BLaER1 (cell line): ENCODE measurements around the gene CPLX1.

Experiments
- H3K27ac ChIP-seq: shearing (Covaris generic); formaldehyde crosslinking; 2 replicates; pipeline ENCODE4 v1.8.1; 2022
- H3K27me3 ChIP-seq: shearing (Covaris generic); formaldehyde crosslinking; 2 replicates; pipeline ENCODE4 v1.8.1; 2022
- H3K36me3 ChIP-seq: shearing (Covaris generic); formaldehyde crosslinking; 2 replicates; pipeline ENCODE4 v1.8.1; 2022
- H3K4me1 ChIP-seq: shearing (Covaris generic); formaldehyde crosslinking; 2 replicates; pipeline ENCODE4 v1.8.1; 2022
- H3K4me2 ChIP-seq: shearing (Covaris generic); formaldehyde crosslinking; 2 replicates; pipeline ENCODE4 v1.8.1; 2022
- H3K4me3 ChIP-seq: shearing (Covaris generic); formaldehyde crosslinking; 2 replicates; pipeline ENCODE4 v1.8.1; 2022
- H3K9ac ChIP-seq: shearing (Covaris generic); formaldehyde crosslinking; 2 replicates; pipeline ENCODE4 v1.8.1; 2022
- H3K9me3 ChIP-seq: shearing (Covaris generic); formaldehyde crosslinking; 2 replicates; pipeline ENCODE4 v1.8.1; 2022
- H4K20me1 ChIP-seq: shearing (Covaris generic); formaldehyde crosslinking; 2 replicates; pipeline ENCODE4 v1.8.1; 2022
- Cebpa-rat ChIP-seq: shearing (Covaris generic); IDR thresholded peaks from 2 replicates; pipeline ENCODE4 v1.8.1; 2022

The CPLX1 gene

GRCh38 chr4:848307-848691 lies 22.4 kb upstream of the CPLX1 start:
- peaks cover 8% of the 10 kb centered on the region; the same call in 1 of the 2 replicates for H4K20me1 ChIP-seq
- H3K36me3 ChIP-seq = peaks cover 84% of the 10 kb centered on the region
- H3K9ac ChIP-seq = no peak overlapping the region
- H3K4me1 ChIP-seq = peaks cover 5% of the 10 kb centered on the region; the same call in 1 of the 2 replicates
- TF ChIP-seq Cebpa-rat = no peak
- no peak overlapping the region for H3K4me2 ChIP-seq
- no peak overlapping the region for H3K27ac ChIP-seq
- no peak overlapping the region for H3K4me3 ChIP-seq
- no peaks in the 10 kb centered on the region for H3K27me3 ChIP-seq
- peaks cover 41% of the 10 kb centered on the region for H3K9me3 ChIP-seq

- Histone ChIP-seq H3K4me1 (peaks cover 6% of the 10 kb centered on the region; the same call in 1 of the 2 replicates), H3K27ac (no peak overlapping the region), H3K4me2 (no peak overlapping the region), H3K4me3 (no peak overlapping the region), H3K9me3 (peaks cover 61% of the 10 kb centered on the region), H3K27me3 (no peaks in the 10 kb centered on the region), H3K9ac (no peak overlapping the region), H4K20me1 (no peaks in the 10 kb centered on the region), H3K36me3 (peaks cover 74% of the 10 kb centered on the region)
- TF ChIP-seq Cebpa-rat = no peak
Observed at GRCh38 chr4:845836-846251, 19.9 kb upstream of the CPLX1 start.

GRCh38 chr4:845233-845835 lies 19.4 kb upstream of the CPLX1 start:
- Histone ChIP-seq H3K27ac (no peak overlapping the region), H4K20me1 (no peaks in the 10 kb centered on the region), H3K27me3 (no peaks in the 10 kb centered on the region), H3K4me1 (peaks cover 6% of the 10 kb centered on the region; the same call in 1 of the 2 replicates), H3K4me2 (no peak overlapping the region), H3K36me3 (peaks cover 70% of the 10 kb centered on the region), H3K9me3 (peaks cover 61% of the 10 kb centered on the region), H3K4me3 (no peak overlapping the region), H3K9ac (no peak overlapping the region)
- TF ChIP-seq Cebpa-rat = no peak

- Histone ChIP-seq H3K9ac (no peak overlapping the region), H3K4me2 (no peak overlapping the region), H3K27ac (no peak overlapping the region), H3K4me1 (peaks cover 6% of the 10 kb centered on the region; the same call in 1 of the 2 replicates), H3K4me3 (no peak overlapping the region), H3K36me3 (peaks cover 65% of the 10 kb centered on the region), H4K20me1 (no peaks in the 10 kb centered on the region), H3K27me3 (no peaks in the 10 kb centered on the region), H3K9me3 (peaks cover 61% of the 10 kb centered on the region)
- TF ChIP-seq Cebpa-rat = no peak
Observed at GRCh38 chr4:844752-845232, 18.9 kb upstream of the CPLX1 start.

- H3K27me3 ChIP-seq = no peaks in the 10 kb centered on the region
- no peak overlapping the region for H3K4me3 ChIP-seq
- H3K9ac ChIP-seq = no peak overlapping the region
- H3K4me2 ChIP-seq = no peak overlapping the region
- H4K20me1 ChIP-seq = no peaks in the 10 kb centered on the region
- peaks cover 14% of the 10 kb centered on the region for H3K4me1 ChIP-seq
- H3K27ac ChIP-seq = no peak overlapping the region
- peaks cover 31% of the 10 kb centered on the region for H3K36me3 ChIP-seq
- H3K9me3 ChIP-seq = peaks cover 64% of the 10 kb centered on the region
- TF ChIP-seq Cebpa-rat = no peak
Observed at GRCh38 chr4:839675-840443, 13.9 kb upstream of the CPLX1 start.

- no peak overlapping the region for H3K4me2 ChIP-seq
- H3K36me3 ChIP-seq = peaks cover 14% of the 10 kb centered on the region
- H3K27me3 ChIP-seq = no peaks in the 10 kb centered on the region
- no peak overlapping the region for H3K27ac ChIP-seq
- peaks cover 29% of the 10 kb centered on the region for H3K4me1 ChIP-seq
- no peak overlapping the region for H3K4me3 ChIP-seq
- H3K9ac ChIP-seq = no peak overlapping the region
- peaks cover 46% of the 10 kb centered on the region for H3K9me3 ChIP-seq
- TF ChIP-seq Cebpa-rat = no peak
- no peaks in the 10 kb centered on the region for H4K20me1 ChIP-seq
Observed at GRCh38 chr4:837772-838171, 11.8 kb upstream of the CPLX1 start.

- Histone ChIP-seq H3K4me3 (no peak overlapping the region), H3K4me1 (peaks cover 36% of the 10 kb centered on the region), H3K36me3 (0 out of 2 replicates have a peak, but pooled peaks cover 5% of the 10 kb centered on the region), H3K9ac (no peak overlapping the region), H3K4me2 (no peak overlapping the region), H4K20me1 (no peaks in the 10 kb centered on the region), H3K27me3 (no peaks in the 10 kb centered on the region), H3K27ac (no peak overlapping the region), H3K9me3 (peaks cover 41% of the 10 kb centered on the region)
- TF ChIP-seq Cebpa-rat = no peak
Observed at GRCh38 chr4:836750-837301, 10.9 kb upstream of the CPLX1 start.

- no peak for TF ChIP-seq Cebpa-rat
- Histone ChIP-seq H3K4me3 (no peak overlapping the region), H3K36me3 (0 out of 2 replicates have a peak, but pooled peaks cover 5% of the 10 kb centered on the region)
Observed at GRCh38 chr4:836003-836511, 10.1 kb upstream of the CPLX1 start.

GRCh38 chr4:835148-836002 lies 9.4 kb upstream of the CPLX1 start:
- Histone ChIP-seq H3K4me1 (peaks cover 50% of the 10 kb centered on the region), H3K4me2 (peak overlapping the region; percentile 56), H3K36me3 (0 out of 2 replicates have a peak, but pooled peaks cover 5% of the 10 kb centered on the region), H3K27ac (peak overlapping the region; percentile 26; the same call in 1 of the 2 replicates), H3K4me3 (no peak overlapping the region), H3K9ac (no peak overlapping the region), H4K20me1 (no peaks in the 10 kb centered on the region), H3K27me3 (no peaks in the 10 kb centered on the region), H3K9me3 (peaks cover 40% of the 10 kb centered on the region)
- TF ChIP-seq Cebpa-rat = no peak

More at GRCh38 chr4:836003-836511, 10.1 kb upstream of the CPLX1 start:
- H3K9me3 ChIP-seq = peaks cover 40% of the 10 kb centered on the region
- no peak overlapping the region for H3K4me2 ChIP-seq
- H3K27me3 ChIP-seq = no peaks in the 10 kb centered on the region
- no peak overlapping the region for H3K27ac ChIP-seq
- no peaks in the 10 kb centered on the region for H4K20me1 ChIP-seq
- H3K9ac ChIP-seq = no peak overlapping the region
- H3K4me1 ChIP-seq = peaks cover 43% of the 10 kb centered on the region
